Activated T-cell treated with anti-CD3 and anti-CD28 coated beads for 1 hour (primary cell): Measurements from ENCODE around the gene STAT4.

ENCODE experiments used
- DNase-seq: peaks from one replicate; pipeline ENCODE4 v3.0.0-alpha.2; 2020; ENCODE audit warnings: low read depth

STAT4 gene

DNA sequence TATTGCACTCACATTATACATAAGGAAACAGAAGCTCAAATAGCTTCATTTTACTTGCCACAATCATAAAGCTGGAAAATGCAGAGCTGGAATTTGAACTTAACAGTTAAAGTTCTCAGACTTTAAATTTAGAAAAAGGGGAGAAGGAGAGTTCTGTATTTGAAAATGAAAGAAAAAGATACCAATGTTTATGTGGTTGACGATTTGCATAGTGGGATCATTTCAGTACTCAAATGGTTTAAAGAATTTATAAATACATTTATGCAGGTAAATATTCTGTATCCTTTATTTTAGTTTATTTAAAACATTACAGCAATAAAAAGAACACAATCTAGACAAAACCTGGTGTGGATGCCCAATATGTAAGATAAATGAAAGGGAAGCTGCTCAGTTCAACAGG is 25.5 kb upstream of the STAT4 start:
- DNase-seq = no peak

DNA sequence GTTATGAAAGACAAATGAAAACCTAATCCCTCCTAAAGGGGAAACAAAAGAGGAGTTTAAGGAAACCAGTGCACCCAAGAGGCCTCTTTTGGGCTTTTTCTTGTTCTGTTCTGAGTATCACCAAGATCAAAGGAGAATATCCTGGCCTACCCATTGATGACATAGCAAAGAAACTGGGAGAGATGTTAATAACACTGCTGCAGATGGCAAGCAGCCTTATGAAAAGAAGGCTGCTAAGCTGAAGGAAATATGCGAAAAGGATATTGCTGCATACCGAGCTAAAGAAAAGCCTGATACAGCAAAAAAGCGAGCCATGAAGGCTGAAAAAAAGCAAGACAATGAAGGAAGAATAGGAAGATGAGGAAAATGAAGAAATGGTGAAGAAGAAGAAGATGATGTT is 23.6 kb upstream of the STAT4 start:
- no peak for DNase-seq

DNA sequence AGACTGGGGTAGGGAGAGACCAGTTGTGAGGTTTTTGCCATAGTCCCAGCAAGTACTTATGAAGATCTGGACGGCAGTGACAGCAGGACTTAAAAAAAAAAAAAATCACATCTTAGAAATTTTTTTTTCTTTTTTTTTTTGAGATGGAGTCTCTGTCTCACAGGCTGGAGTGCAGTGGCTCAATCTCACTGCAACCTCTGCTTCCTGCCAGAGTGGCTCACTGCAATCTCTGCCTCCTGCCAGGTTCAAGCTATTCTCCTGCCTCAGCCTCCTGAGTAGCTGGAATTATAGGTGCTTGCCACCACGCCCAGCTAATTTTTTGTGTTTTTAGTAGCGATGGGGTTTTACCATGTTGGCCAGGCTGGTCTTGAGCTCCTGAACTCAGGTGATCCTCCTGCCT is 22.4 kb upstream of the STAT4 start:
- DNase-seq = no peak

DNA sequence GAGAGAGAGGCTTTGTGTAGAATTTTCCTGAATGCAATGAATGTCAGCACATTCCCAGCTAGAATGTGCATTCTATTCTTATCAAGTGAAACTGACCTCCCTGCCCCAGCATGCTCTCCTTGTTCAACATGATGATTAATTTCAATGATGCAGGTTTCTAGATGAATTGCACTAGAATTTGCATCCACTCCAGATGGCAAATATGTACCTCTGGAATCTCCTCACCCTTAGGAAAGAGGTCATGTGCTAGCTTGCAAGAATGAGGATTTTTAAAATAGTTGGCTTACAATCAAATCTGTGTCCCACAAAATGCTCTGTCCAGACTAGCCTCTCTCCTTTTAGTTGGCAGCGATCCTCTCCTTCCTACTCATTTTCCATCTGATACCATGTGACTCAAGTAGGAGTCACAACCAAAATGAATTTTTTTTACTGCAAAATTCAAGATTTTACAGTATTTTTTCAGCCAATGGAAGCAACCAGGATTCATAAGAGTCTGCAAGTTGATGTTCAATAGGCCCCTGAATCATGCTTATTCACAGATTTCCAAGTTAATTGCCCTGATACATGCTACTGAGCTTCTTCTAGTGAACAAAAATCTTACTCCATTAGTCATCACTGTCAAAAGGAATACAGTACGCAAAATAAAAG is 21.0 kb upstream of the STAT4 start:
- DNase-seq = no peak

DNA sequence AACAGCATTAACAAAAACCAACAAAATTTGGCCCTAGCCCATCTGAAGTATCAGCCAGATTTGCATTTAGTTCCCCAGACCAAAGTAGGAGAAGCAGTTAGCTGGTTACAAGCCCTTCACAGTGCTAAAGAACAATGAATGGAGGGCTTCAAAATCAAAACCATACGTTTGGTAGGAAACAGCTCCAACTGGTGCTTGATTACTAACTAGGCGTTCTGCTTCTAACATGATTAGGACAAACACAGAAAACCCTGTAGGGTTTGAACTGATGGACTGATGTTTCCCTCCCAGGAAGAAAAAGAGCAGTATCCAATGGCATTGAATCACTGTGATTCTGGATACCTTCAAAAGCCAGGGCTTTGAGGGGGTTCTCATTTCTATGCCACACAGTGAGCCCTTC is 20.5 kb upstream of the STAT4 start:
- no peak for DNase-seq

DNA sequence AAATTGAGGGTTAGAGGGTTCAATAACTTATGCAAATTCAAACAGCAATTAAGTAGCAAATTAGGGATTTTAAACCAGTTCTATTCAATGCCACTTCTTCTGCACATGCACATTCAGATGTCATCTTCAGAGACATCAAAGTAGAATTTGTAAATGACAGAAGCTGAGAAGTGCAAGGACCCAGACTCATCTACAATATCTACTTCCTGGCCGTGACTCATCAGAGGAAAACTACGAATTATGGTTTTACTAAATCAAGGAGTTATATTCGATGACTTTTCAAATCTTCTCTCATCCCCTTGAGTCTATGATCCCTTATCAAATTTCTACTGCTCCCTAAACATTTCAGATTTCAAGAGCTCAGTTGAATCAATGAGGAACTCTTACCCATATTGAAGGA is 20.0 kb upstream of the STAT4 start:
- no peak for DNase-seq

DNA sequence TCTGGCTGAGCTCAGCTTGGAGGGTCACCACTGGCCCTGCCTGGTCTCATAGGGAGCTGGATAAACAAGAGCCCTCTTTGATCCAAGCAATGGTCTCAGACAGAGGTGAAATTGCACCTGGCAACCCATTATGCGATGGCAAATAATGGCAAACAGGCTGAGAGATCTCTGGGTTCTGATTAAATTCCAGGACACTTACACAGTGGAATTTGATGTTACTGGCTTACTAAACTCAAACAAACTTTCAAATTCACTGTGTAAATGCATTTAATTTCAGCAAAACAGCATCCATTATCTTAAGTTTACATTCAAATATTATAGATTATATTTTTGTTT is 19.5 kb upstream of the STAT4 start:
- no peak for DNase-seq

DNA sequence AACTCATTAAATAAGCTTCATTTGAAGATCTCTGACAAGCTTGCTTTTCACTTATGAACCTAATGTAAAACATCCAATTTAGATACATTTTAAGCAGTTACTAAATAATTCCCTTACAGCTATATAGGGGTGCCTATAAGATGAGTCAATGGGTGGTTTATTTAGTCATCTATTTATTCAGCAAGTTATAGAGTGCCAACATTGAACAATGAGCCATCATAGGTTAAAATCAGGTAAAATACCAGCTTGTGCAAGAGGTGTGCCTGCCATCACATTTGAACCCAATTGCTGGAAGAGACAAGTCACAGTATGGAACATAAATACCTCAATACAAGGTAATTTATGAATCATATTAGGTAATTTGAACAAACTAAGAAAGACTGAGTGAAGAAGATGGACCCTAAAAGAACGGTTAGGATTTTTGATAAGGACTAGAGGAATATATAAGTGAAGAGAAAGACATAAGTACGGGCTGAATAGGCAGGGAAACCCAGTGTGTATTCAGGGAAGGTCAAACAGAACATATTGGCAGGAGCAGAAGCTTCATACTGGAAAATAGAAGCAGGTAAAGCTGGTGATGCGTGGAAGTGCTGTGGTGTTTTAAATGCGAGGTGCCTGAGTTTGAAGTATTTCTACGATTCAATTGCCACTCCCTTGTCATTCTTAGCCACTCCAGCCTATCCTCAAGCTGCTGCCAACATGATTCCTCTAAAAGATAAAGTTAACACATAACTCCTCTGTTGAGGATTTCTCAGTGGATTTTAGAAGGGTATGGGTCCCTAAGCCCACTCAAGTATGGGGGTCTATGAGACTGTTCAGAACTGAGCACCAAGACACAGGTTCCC is 18.9 kb upstream of the STAT4 start:
- no peak for DNase-seq

DNA sequence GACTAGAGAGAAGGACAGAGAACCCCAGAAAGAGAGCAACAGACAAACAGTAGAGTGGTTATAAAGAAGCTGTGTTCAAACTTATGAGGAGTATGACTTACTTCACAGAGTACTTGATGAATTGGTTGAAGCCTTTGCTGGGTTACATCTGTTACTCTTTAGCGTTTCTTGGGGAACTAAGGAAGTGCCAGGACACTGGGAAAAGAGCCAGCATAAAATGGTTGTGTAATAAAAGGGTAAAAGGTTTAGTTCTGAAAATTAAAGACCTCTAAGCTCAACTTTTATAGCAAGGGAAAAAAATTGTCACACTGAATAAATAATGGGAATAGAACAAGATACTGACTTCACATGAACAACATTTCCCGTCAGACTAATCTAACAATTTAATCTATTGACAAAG is 17.0 kb upstream of the STAT4 start:
- no peak for DNase-seq

DNA sequence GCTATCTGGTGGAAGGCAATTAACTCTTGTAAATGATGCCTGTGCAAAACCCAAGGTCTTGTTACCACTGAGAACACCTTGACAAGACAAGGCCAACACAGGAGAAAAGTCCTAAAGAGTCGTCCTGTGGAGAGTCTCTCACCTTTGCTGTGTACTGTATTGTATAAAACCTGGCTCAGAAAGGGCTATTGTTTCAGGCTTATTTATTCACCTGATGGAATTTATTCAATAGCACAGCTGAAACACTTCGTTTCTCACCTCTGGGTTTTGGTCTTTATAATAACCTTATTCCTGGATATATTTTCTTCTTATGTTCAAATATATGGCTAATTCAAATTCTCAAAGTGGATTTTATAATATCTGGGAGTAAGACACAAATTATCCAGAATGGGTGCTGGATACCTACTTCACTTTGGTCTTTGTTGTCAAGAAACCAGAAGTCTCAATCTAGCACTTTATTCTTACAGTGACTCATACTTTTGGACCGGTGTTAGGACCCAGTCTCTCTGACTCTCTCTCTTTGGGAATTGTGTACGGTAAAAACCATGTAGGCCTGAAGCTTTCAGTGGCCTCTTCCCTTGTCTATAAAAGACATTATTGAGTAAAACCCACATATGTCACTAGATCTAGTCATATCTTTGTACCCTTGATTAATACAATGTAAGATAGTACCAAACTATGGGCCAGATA is 16.1 kb upstream of the STAT4 start:
- no peak for DNase-seq

DNA sequence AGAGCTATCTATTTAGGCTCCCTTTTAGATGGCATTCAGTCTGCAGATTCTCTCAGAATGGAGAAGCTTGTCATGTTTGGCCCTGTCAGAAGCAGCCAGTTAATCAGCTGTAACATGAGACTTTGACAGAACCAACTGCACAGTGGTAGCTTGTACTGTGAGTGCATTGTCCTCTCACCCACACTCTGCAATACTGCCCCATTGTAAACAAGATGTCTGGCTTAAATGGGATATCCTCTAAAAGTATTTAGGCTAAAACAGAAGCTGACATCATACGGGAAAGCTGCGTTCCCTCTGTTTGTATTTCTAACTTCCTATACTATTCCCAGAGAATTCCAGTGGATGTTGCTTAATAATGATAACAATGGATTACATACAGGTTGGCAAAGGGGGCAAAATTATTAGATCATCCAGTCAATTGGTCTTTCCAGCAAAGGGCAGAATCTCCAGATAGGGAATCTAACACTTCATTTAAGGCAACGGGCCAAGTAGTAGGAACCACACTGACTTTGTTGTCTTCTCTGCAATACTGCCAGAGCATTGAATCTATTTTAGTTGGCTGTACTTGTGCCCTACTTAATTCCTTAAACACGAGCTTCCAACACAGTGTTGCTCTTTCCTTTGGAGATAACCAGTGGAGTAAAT is 15.4 kb upstream of the STAT4 start:
- no peak for DNase-seq

DNA sequence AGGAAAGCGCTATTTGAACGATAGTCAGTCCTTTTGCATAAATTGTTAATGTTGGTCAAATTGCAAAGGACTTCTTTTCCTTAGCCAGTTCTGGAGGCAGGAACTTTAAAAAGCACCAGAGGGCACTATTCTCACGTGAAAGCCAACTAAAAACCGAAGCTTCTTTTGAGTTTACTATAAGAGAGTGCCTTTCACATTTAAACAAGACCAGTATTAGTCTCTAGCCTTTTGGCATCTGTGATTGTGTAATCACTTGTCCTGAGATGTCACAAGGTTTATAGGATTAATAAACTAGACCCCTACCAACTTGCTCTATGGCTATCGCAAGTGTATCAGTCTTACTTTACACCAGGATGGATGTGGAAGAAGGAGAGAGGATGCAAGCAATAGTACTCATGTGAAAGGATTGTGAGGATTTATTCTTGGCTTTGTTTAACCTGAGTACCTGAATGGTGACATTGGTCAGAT is 14.4 kb upstream of the STAT4 start:
- DNase-seq = no peak

DNA sequence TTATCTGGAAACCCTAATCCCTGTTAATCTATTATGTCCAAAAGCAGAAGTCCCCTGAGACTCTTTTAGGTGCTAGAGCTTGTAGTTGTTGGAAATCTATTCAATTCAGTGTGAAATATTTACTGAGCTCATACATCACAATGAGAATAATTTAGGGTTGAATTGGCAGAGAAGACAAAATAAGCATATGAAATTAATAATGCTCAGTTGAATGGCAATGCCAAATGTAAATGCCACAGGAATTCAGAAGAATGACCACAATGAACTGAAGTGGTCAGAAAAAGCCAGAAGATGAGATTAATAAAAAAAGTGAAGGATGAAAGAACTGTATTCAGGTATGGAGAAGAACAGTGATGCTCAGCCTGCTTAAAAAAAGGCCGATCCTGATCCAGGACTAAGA is 8.0 kb upstream of the STAT4 start:
- no peak for DNase-seq

DNA sequence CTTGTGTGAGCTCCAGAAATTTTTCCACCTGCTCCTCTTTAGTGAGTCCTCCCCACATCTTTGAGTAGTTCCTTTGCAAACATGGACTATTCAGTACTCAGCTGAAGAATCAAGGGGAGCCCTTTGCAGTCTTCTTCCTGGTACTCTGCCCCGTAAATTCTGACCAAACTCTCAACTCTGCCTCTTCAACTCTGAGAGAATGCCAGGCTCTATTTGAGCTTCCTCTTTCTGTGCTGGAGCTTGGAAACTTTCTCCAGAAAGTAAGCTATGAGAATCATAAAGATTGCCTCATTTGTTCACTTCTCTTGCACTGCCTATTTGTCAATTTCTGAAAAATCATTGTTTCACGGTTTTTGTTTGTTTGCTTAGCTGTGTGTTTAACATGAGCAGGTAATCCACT is 7.4 kb upstream of the STAT4 start:
- DNase-seq = no peak

DNA sequence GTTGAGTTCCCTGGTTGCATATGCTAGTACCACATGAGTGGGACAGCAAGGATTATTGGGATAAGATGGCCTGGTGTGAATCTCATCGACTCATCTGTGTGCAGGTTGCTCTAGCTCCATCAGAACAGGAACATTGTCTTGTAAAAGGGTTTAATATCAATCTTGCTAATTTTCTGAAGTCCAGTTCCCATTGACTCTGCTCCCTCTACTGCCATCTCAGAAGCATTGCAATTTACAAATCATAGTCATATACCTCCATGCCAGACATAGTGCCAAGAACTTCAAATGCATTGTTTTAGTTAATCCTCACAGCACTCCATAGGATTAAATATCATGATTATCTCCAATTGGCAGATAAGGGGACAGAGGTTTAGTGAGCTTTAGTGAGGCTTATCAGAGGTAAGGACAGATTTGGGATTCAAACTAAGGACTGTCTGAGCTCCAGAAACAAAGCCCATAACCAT is 4.8 kb upstream of the STAT4 start:
- no peak for DNase-seq

DNA sequence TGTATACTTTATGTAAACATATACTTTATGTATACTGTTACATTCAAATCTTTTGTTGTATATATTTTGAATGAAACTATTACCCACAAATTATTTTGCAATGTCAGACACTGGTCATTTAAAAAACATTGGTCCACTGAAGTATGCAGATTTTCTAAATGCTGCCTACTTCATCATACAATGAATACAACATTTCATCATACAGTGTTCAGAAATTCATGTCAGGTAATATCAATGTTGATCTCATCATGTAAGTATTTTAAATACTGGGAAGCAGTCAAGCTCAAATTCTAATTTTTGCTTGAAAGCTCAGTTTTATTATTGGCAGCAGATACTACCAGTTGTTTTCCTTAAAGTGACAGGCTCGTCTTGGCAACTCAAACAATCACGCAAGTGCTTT is 2.9 kb upstream of the STAT4 start:
- no peak for DNase-seq

DNA sequence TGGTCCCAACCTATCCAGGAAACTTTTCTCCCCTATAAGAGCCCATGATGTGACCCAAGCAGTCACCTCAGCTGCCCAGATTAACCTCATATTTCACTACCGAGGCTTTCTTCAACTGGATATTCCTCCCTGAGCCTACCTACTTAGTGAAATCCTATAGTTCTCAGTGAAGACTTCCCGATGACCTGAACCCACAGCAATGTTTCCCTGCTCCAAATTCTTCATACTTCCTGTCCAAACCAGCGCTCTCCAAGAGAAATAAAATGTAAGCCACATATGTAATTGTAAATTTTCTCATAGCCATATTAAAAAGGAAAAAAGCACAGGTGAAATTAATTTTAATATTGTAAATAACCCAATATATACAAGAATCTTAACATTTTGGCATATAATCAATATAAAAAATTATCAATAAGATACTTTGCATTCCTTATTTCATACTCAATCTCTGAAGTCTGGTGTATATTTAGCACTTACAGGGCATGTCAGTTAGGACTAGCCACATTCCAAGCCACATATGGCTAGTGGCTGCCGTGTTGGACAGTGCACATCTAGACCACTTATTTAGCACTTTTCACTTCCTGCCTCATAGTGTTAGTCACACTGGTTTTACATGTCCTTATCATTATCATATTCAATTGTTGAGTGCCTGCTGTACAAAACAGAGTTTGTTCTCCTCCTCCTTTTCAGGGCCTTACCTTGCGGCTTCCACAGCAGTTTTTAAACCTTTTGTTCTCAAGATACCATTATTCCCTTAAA is 1.9 kb upstream of the STAT4 start:
- no peak for DNase-seq

DNA sequence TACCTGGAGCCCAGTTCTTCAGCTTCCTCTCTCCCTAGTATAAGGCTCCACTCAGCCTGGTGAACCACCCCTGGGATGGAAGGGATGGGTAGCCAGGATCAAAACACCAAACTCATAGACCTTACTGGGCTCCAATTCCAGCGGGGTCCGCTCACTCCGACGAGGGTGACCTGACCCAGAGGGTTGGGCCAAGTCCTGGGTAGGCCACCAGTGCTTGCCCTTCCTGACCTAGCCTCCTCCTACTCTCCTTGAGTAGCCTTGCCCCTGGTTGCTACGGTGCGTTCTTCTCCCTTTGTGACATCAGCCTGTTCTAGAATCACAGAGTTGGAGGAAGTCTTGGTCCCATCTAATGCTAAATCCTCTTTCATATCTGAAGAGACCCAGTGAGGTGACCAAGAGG is 537 bp upstream of the STAT4 start:
- no peak for DNase-seq

DNA sequence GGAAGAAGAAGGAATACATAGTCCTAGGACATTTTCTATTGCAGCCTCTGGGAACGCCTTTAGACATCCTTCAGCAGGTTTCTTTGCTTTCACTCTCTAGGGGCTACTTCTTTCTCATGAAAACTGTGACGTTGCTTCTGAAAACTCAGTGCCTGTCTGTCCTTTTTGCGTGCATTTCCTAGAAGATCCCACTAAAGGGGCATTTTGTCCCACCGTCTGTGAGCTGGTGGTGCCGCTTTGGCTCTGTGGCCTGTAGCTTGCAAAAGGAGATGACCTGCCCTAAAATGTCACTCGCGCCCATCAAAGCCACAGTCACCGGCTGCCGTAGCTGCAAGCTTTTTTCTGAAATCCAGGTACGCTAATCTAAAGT is 579 bp downstream of the STAT4 start:
- DNase-seq = no peak

DNA sequence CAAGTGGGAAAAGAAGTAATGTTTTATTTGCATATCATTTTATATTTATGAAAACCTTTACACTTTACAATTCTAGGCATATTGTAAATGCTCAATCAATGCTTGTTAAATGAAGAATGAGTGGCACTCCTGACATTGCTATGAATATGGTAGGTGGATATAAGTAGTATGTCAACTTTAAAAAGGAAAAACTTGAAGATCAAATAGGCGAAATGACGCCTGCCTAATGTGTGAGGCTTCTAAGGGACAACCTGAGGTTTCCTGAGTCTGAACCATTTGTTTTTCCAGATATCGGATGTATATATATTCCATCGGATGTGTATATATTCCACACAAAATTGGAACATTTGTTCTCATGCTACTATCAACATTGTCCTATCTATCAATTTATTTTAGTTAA is 1.4 kb downstream of the STAT4 start:
- DNase-seq = no peak

DNA sequence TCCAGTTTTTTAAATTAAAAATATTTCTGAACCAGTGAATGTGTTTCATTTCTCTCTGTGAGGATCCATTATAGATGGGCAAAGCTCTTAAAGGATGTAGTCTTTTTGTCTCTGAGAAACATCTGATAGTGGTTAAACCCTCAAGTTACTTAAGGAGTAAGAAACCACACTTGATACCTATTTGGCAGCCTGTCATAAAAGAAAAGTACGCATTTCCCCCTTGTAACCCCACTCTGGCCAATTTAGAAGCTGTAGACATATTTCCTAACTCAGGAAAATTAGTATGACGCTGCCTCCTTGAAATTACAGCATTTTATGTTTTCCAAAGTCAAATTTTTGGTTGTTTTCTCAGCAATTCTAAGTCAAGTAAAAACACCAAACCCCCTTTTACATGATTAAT is 2.0 kb downstream of the STAT4 start:
- no peak for DNase-seq

DNA sequence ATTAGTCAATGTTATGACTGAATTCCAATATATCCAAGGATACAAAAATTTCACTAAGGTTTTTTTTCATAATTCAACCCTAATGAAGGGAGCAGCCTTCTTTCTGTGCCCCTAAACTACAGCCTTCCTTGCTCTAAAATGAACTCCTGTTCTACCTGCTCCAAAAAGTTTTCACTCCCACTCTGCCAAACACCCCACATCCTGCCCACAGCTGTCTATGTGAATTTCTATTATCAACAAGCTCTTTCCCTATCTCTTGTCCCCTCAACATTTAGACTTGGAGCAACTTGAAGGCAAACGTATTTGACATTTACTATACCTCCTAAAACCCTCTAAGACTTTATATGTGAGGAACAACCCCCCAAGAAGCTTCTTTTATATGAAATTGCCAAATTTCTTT is 2.5 kb downstream of the STAT4 start:
- DNase-seq = no peak
